ENCODE data around the gene CSDE1.
"Not testable (repeated sequence)": the region's sequence is repeated elsewhere in the genome, so short reads cannot be mapped to it uniquely, and the experiment has no call there.

Gene CSDE1

DNA sequence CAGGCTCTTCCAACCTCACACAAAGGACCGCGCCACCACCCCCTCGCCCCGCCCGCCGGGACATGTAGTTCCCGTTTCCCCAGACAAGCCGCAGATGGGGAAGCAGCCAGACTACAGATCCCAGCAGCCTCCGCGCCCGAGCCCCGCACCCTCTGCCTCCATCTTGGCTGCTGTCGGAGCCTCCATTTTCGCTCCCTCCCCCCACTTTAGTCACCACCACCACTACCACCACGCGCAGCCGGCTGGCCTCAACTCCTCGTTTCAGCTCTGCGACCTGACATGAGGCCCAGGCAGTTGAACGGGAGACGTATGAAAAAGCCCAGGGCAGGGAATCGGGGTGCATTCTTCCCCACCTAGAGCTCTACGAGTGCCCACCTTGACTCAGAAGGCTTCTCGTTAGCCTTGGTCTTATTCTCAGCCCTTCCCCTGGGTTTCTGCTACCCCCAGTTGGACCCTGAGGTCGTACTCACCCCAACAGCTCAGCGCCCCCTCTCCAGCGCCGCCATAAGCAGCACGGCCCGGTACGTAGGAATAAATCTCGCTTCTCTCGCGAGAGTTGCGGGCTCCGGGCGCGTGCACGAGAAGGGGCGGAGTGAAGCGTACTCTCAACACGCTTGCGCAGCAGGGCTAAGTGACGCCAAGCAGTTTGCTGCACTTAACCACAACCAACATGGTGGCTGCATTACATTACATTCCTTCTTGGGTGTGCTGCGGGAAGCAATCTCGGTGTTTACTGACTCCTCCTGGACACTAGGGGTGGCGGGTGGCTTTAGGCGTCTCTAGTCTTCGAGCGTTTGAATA lies at the start of gene CSDE1:
TSS of gene CSDE1 (minus strand) at position 530 of the 801 bp plus-strand sequence. CDS start 18,094 bp downstream, outside the sequence.
- DNase-seq (ENCODE audit: insufficient read length, low spot score) (peak; percentile 69), FAIRE-seq (peak; percentile 93)

- not testable (repeated sequence) for DNase-seq (ENCODE audit: insufficient read length, low spot score); FAIRE-seq
Observed at GRCh38 chr1:114804449-114804848, 46.7 kb upstream of the CSDE1 start.

DNA sequence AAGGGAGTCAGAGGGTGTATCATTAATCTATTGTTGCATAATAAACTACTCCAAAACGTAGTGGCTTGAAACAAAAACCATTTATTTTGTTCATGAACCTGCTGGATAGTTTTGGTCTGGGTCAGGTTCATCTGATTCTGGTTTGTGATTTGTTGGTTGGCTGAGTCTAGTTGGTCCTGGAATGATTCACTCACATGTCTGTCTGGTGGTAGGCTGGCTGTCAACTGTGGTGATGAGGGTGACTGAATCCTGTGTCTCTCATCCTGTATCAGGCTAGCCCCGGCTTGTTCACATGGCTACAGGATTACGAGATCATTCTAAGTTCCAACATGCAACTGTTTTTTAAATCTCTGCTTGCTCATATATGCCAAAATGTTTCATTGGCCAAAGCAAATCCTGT lies 45.2 kb upstream of the CSDE1 start:
- DNase-seq (ENCODE audit: insufficient read length, low spot score) = no peak

GRCh38 chr1:114794038-114794437 lies 36.3 kb upstream of the CSDE1 start:
- DNase-seq (ENCODE audit: insufficient read length, low spot score) (no peak), FAIRE-seq (no peak)

More for the DNA sequence above, 45.2 kb upstream of the CSDE1 start:
- FAIRE-seq = no peak

- DNase-seq (ENCODE audit: insufficient read length, low spot score); FAIRE-seq: not testable (repeated sequence)
Observed at GRCh38 chr1:114790581-114790980, 32.8 kb upstream of the CSDE1 start.

GRCh38 chr1:114786440-114786839 lies 28.7 kb upstream of the CSDE1 start:
- not testable (repeated sequence) for DNase-seq (ENCODE audit: insufficient read length, low spot score); FAIRE-seq

- FAIRE-seq (no peak), DNase-seq (ENCODE audit: insufficient read length, low spot score) (no peak)
Observed at GRCh38 chr1:114782476-114782875, 24.7 kb upstream of the CSDE1 start.

DNA sequence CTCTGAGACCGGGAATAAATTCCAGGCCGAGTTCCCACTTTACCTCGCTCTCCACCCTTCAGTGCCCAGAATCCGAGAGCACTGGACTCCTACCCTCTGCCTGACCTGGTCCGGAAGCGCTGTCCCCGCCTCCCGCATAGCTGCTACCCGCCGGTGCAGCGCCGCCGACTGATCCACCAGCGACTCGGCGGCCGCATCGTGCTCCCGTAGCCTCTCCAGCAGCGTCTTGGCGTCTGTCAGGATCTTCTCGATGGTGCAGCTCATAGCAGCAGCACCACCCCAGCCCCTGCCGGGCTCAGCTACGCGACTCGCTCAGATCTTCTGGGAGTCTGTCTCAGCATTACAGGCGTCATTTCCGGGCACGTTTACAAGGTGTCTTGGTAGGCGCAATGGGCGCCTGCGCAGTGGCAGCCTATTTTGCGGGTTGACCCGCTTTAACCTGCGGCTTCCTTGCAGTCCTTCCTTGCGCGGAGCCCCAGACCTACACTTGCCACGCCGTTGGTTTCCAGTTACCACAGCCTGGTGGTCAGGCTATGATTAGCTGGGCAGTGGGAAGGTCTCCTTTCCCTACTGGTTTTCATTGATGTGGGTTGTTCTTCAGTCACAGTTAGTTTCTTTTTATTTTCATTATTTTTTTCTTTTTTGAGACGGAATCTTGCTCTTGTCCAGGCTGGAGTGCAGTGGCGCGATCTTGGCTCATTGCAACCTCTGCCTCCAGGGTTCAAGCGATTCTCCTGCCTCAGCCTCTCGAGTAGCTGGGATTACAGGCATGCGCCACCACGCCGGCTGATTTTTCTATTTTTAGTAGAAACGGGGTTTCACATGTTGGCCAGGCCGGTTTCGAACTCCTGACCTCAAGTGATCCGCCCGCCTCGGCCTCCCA lies 22.8 kb upstream of the CSDE1 start, which contains the start of gene SIKE1:
TSS of gene SIKE1 (minus strand) at position 342 of the 883 bp plus-strand sequence. CDS start at position 264, 78 bp downstream.
- peak; percentile 80 for DNase-seq (ENCODE audit: insufficient read length, low spot score)
- FAIRE-seq = peak; percentile 93

GRCh38 chr1:114779722-114780121 lies 21.9 kb upstream of the CSDE1 start:
- DNase-seq (ENCODE audit: insufficient read length, low spot score) = no peak

DNA sequence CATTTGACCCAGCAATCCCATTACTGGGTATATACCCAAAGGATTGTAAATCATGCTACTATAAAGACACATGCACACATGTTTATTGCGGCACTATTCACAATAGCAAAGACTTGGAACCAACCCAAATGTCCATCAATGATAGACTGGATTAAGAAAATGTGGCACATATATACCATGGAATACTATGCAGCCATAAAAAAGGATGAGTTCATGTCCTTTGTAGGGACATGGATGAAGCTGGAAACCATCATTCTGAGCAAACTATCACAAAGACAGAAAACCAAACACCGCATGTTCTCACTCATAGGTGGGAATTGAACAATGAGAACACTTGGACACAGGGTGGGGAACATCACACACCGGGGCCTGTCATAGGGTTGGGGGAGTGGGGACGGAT lies 18.9 kb upstream of the CSDE1 start:
- DNase-seq (ENCODE audit: insufficient read length, low spot score); FAIRE-seq: not testable (repeated sequence)

More at GRCh38 chr1:114779722-114780121, 21.9 kb upstream of the CSDE1 start:
- no peak for FAIRE-seq

DNA sequence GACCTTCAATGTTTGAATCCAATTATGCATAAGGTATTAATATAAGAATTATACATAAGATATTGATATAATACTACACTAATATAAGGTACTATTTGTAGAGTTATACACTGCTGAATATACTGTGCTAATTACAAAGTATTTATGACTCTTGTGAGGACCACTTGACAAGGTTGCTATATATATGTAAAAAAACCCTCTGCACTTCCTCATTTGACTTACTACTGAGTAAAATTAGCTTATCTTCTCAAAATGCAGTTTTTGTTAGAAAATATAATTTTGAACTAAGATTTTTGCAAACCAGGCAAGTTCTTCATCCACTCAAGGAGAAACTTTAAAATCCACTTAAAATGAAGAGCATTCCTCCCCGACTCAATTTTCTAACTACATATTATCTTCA lies 14.2 kb upstream of the CSDE1 start:
- DNase-seq (ENCODE audit: insufficient read length, low spot score) (no peak), FAIRE-seq (no peak)

DNA sequence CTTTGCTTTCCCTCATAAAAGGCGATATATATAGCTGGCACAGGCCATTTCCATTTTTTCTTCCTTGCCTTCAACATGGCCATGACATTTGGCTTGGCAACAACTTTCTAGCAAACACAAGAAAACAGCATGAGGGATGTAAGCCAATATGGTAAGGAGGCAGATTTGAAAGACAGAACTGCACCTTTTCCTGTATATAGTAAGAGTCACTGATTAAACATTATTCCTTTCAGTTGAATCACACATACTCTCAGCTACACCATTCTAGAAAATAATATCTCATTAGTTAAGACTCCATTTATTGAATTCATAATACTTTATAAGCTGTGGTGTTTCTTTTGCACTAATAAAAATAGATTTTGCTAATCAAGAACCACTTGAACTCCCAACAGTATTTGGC lies 13.2 kb upstream of the CSDE1 start:
- DNase-seq (ENCODE audit: insufficient read length, low spot score) = no peak
- FAIRE-seq = peak; percentile 55

DNA sequence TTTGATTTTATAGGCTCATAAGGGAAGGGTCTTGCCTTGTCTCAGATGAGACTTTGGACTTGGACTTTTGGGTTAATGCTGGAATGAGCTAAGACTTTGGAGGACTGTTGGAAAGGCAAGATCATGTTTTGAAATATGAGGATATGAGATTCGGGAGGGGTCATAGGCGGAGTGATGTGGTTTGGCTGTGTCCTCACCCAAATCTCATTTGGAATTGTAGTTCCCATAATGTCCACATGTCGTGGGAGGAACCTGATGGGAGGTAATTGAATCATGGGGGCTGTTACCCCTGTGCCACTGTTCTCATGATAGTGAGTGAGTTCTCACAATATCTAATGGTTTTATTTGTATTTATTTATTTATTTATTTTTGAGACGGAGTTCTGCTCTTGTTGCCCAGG lies 6.9 kb upstream of the CSDE1 start:
- no peak for DNase-seq (ENCODE audit: insufficient read length, low spot score)
- FAIRE-seq = no peak

GRCh38 chr1:114758256-114758832 lies 560 bp upstream of the CSDE1 start:
- DNase-seq (ENCODE audit: insufficient read length, low spot score) (no peak), FAIRE-seq (peak; percentile 8)

GRCh38 chr1:114756949-114757454 lies 782 bp downstream of the CSDE1 start:
- FAIRE-seq = no peak
- DNase-seq (ENCODE audit: insufficient read length, low spot score) = no peak

GRCh38 chr1:114756009-114756892 lies 1.5 kb downstream of the CSDE1 start:
- FAIRE-seq (peak; percentile 40), DNase-seq (ENCODE audit: insufficient read length, low spot score) (no peak)

DNA sequence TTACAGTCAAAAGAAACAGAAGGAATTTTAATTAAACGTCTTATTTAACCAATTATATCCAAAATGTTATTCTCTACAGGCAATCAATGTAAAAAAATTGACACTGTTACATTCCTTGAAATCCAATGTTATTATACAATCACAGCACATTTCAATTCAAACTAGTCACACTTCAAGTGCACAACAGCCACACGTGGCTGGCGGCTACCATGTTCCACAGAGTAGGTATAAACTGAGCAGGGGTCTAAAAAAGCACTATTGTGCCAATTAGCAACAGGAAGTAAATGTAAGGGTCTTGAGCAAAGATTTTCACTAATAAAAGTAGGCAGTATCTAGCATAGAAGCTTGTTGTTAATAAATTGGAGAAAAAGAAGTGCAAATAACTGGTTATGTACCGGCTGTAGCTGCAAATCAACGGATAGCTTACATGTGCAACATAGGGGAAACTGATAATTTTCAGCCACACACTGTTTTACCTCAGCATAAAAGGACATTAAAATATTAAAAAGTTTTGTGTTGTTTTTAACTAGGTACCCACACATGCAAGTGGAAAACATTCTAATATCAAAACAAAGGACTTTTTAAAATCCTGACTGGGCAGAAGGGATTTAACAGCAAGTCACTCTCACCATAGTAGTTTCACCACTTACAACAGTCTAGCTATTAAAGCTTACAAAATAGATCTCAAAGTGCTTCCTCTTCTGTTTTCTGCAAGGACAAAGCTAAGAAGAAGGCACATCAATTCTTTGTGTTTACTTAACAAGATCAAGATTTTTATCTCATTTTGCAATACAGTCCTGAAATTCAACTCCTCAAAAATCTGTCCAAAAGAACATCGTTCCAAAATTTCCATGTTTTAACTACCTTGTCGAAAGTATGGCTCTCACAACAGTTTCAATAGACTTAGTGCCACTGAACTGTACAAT lies 2.5 kb downstream of the CSDE1 start:
- DNase-seq (ENCODE audit: insufficient read length, low spot score) (no peak), FAIRE-seq (no peak)

DNA sequence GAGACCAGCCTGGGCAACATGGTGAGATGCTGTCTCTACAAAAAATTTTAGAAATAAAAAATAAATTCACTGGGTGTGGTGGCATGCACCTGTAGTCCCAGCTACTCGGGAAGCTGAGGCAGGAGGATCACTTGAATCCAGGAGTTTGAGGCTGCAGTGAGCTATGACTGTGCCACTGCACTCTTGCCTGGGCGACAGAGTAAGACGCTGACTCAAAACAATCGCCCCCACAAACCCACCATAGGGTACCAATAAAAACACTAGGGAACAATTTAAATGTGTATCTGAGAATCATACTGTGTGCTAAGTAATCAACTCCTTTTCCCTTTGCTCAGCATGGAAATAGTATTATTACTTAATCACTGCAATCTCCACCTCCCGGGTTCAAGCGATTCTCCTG lies 4.1 kb downstream of the CSDE1 start:
- FAIRE-seq; DNase-seq (ENCODE audit: insufficient read length, low spot score): not testable (repeated sequence)

- DNase-seq (ENCODE audit: insufficient read length, low spot score) (no peak), FAIRE-seq (no peak)
Observed at GRCh38 chr1:114753143-114753542, 4.6 kb downstream of the CSDE1 start.
